Glutamatergic neuron (in vitro differentiated cells): ENCODE measurements around the gene ELFN2. TPM values are rescaled to one million over a fixed set of nuclear protein-coding genes. Genes with fewer than 3 reads are reported as not detected.
"Not testable (repeated sequence)": the region's sequence is repeated elsewhere in the genome, so short reads cannot be mapped to it uniquely, and the experiment has no call there.

ENCODE experiments used
- DNase-seq: peaks from one replicate; pipeline ENCODE4 v3.0.0; 2022
- H3K27ac Mint-ChIP-seq: one replicate; pipeline ENCODE4 v1.8.0; 2020; ENCODE audit warnings: mild to moderate bottlenecking, mixed read lengths, inconsistent platforms; ENCODE audit not compliant: unreplicated experiment
- H3K27me3 Mint-ChIP-seq: one replicate; pipeline ENCODE4 v1.8.0; 2020; ENCODE audit warnings: mild to moderate bottlenecking, moderate library complexity, mixed read lengths, inconsistent platforms; ENCODE audit not compliant: unreplicated experiment
- H3K36me3 Mint-ChIP-seq: one replicate; pipeline ENCODE4 v1.8.0; 2020; ENCODE audit warnings: mild to moderate bottlenecking, mixed read lengths, inconsistent platforms; ENCODE audit not compliant: unreplicated experiment
- H3K4me1 Mint-ChIP-seq: one replicate; pipeline ENCODE4 v1.8.0; 2020; ENCODE audit warnings: mild to moderate bottlenecking, low read depth, mixed read lengths, inconsistent platforms; ENCODE audit not compliant: unreplicated experiment
- H3K4me3 Mint-ChIP-seq: one replicate; pipeline ENCODE4 v1.8.0; 2020; ENCODE audit warnings: mild to moderate bottlenecking, mixed read lengths, inconsistent platforms; ENCODE audit not compliant: unreplicated experiment
- H3K9me3 Mint-ChIP-seq: one replicate; pipeline ENCODE4 v1.8.0; 2020; ENCODE audit warnings: mild to moderate bottlenecking, moderate library complexity, mixed read lengths, inconsistent platforms; ENCODE audit not compliant: unreplicated experiment
- total RNA-seq: library from RNA; stranded (reverse); fragmentation: NEBNext Ultra II Directional; extraction: Animal tissue kit (Norgen Biotek cat#: 25700); gene quantifications from one replicate; pipeline ENCODE4 v1.2.1, GENCODE V29; 2021; ENCODE audit not compliant: unreplicated experiment
- TF ChIP-seq, protein P1 (sequence below): fragments of 200-600 bp; sonication (generic); IDR thresholded peaks from one replicate; pipeline ENCODE4 v1.5.0; 2021; ENCODE audit not compliant: partially characterized antibody, unreplicated experiment

Gene ELFN2
- total RNA-seq, 1 donor from 2014 or later: 7.3 TPM

DNA sequence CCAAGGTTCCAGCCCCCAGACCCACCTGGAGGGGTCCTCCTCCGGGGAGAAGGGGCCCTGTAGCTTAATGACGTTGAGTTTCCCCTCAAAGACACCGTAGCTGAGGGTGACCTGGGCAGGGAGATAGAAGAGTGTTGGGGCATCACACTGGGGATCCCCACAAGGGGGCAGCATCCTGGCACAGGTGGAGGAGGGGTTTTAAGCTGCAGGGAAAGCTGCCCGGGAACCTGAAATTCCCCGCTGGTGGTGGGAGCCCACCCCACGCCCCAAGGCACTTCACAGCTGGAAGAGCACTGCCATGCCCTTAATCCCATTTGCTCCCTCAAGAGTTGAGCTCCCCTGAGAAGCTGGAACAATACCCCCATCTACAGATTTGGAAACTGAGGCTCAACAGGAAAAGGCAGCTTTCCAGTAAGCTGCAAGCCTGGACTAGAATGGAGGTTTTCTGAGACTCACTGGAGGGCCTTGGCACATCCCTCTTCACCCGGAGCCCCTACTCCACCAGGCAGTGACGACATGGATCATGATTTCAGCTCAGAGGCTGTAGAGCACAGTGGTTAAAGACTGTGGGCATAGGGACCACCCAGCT is 45.2 kb upstream of the ELFN2 start:
- H3K4me3 Mint-ChIP-seq: no peak overlapping the region
- no peak overlapping the region for H3K27ac Mint-ChIP-seq
- H3K36me3 Mint-ChIP-seq: no peaks in the 10 kb centered on the region
- TF ChIP-seq, protein P1, sequence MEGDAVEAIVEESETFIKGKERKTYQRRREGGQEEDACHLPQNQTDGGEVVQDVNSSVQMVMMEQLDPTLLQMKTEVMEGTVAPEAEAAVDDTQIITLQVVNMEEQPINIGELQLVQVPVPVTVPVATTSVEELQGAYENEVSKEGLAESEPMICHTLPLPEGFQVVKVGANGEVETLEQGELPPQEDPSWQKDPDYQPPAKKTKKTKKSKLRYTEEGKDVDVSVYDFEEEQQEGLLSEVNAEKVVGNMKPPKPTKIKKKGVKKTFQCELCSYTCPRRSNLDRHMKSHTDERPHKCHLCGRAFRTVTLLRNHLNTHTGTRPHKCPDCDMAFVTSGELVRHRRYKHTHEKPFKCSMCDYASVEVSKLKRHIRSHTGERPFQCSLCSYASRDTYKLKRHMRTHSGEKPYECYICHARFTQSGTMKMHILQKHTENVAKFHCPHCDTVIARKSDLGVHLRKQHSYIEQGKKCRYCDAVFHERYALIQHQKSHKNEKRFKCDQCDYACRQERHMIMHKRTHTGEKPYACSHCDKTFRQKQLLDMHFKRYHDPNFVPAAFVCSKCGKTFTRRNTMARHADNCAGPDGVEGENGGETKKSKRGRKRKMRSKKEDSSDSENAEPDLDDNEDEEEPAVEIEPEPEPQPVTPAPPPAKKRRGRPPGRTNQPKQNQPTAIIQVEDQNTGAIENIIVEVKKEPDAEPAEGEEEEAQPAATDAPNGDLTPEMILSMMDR: peak; percentile 58
- H3K27me3 Mint-ChIP-seq: peaks cover 2% of the 10 kb centered on the region
- peaks cover 17% of the 10 kb centered on the region for H3K4me1 Mint-ChIP-seq
- H3K9me3 Mint-ChIP-seq: peaks cover 4% of the 10 kb centered on the region
- DNase-seq: peak; percentile 59

DNA sequence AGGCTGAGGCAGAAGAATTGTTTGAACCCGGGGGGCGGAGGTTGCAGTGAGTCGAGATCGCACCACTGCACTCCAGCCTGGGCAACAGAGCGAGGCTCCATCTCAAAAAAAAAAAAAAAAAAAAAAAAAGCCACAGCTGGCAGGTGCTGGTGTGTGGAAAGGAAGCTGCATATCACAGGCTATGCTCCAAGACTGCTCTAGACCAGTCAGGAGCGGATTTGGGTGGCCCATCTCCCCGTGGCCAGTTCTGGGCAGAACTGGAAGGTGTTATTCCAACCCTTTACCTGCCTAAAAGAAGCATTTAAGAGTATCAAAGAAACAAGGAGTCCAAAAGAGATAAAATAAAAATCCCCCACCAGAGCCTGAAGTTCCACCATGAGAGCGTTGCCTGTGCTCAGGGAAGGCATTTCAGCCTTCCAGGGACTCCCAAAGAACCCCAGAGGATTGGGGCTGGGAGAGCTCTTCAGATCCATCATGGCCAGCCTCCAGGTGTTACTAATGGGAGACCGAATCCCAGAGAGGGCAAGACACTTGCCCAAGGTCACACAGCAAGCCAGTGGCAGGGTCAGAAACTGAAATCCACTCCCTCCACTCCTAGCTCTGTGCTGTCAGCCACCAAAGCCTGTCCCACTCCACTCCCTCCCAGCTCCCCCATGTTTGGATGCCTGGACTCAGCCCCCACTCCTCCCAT is 44.6 kb upstream of the ELFN2 start:
- no peak for DNase-seq
- Mint-ChIP-seq H3K27me3 (peaks cover 2% of the 10 kb centered on the region), H3K9me3 (peaks cover 4% of the 10 kb centered on the region), H3K36me3 (no peaks in the 10 kb centered on the region), H3K27ac (no peak overlapping the region), H3K4me3 (no peak overlapping the region), H3K4me1 (peaks cover 22% of the 10 kb centered on the region)
- TF ChIP-seq, protein P1: no peak

DNA sequence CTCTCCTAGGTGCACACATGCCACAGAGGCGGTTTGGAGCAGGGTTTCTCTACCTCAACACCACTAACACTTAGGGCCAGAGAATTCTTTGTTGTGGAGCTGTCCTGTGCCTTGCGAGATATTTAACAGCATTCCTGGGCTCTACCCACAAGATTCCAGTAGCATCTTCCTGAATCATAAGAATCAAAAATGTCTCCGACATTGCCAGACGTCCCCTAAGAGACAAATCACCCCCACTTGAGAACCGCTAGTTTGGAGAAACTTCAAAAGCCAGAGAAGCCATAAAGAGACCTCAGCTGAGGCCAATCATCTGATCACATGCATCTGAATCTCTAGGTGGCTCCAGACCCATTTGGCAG is 42.8 kb upstream of the ELFN2 start:
- TF ChIP-seq, protein P1: no peak
- Mint-ChIP-seq H3K36me3 (no peaks in the 10 kb centered on the region), H3K4me3 (no peak overlapping the region), H3K27ac (no peak overlapping the region), H3K4me1 (peaks cover 20% of the 10 kb centered on the region), H3K9me3 (peaks cover 4% of the 10 kb centered on the region), H3K27me3 (peaks cover 4% of the 10 kb centered on the region)
- DNase-seq: no peak

DNA sequence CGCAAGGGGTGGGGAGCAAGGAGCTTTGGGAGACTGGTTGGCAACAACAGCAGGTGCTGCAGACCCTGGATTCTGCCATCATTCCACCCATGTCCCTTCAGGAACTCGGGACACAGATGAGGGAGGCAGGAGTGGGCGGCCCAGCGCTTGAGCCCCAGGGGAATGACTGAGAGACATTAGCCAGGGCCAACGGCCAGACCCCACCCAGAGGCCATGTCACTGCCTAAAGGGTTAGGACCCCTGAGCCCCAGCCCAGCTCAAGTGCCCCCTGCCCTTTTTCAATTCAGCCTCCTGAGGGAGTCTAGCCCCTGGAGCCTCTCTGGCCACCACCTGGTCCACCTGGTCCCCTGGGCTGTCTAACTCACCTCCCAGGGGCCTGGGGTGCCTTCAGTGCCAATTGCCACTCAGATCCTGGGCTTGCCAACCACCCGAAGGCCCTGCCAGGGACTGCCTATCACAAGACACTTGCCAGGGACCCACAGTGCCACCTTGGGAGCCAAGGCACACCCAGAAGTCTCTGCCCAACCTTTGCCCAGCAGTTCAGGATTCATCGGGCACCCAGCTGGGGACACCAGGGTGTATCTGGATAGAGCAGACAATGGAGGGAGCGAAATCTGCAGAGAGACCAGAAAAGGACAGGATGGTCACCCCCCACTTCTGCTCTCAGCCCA is 42.3 kb upstream of the ELFN2 start:
- TF ChIP-seq, protein P1: no peak
- no peak overlapping the region for H3K27ac Mint-ChIP-seq
- H3K9me3 Mint-ChIP-seq: peaks cover 5% of the 10 kb centered on the region
- H3K4me3 Mint-ChIP-seq: no peak overlapping the region
- H3K36me3 Mint-ChIP-seq: no peaks in the 10 kb centered on the region
- peaks cover 4% of the 10 kb centered on the region for H3K27me3 Mint-ChIP-seq
- H3K4me1 Mint-ChIP-seq: peaks cover 19% of the 10 kb centered on the region
- DNase-seq: no peak

DNA sequence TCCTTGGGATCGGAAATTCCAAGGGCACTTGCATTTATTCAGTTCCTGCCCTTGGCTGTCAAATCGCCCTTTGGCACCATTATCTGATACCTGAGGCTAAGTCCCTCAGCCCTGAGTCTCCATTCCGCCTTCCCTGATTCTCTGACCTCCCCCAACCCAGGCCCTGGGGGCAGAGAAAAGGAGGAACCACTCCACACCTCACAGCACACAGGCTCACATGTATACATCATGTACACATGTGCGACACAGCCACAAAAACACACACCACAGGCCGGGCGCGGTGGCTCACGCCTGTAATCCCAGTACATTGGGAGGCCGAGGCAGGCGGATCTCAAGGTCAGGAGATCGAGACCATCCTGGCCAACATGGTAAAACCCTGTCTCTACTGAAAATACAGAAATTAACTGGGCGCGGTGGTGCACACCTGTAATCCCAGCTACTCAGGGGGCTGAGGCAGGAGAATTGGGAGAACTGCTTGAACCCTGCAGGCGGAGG is 41.0 kb upstream of the ELFN2 start:
- H3K36me3 Mint-ChIP-seq, DNase-seq, H3K27me3 Mint-ChIP-seq, H3K4me3 Mint-ChIP-seq, H3K9me3 Mint-ChIP-seq: not testable (repeated sequence)
- peaks cover 22% of the 10 kb centered on the region for H3K4me1 Mint-ChIP-seq
- H3K27ac Mint-ChIP-seq: peak overlapping the region; percentile 64
